AG09309 (cell line): Measurements from ENCODE around the gene KRTAP5-2.

Source experiments
- DNase-seq: peaks from one replicate; pipeline ENCODE4 v3.0.0-alpha.2; 2010; ENCODE audit warnings: low read depth
- H3K4me3 ChIP-seq: 2 replicates; pipeline ENCODE4 v1.5.1; 2011; ENCODE audit warnings: mild to moderate bottlenecking, low read depth, low read length, moderate library complexity; ENCODE audit not compliant: control insufficient read depth
- CTCF ChIP-seq: IDR thresholded peaks from 2 replicates; pipeline ENCODE4 v1.5.1; 2011; ENCODE audit warnings: mild to moderate bottlenecking, low read depth, low read length, inconsistent platforms; ENCODE audit not compliant: insufficient read depth, control insufficient read depth; ENCODE audit errors: missing control alignments

KRTAP5-2 gene

GRCh38 chr11:1640076-1640946, 42.2 kb upstream of the KRTAP5-2 start:
- no peak overlapping the region for H3K4me3 ChIP-seq
- TF ChIP-seq CTCF: peak; percentile 85
- no peak for DNase-seq

GRCh38 chr11:1639666-1640065, 41.6 kb upstream of the KRTAP5-2 start:
- no peak for DNase-seq
- no peak overlapping the region for H3K4me3 ChIP-seq
- TF ChIP-seq CTCF: no peak

GRCh38 chr11:1639102-1639620, 41.1 kb upstream of the KRTAP5-2 start:
- TF ChIP-seq CTCF: no peak
- no peak overlapping the region for H3K4me3 ChIP-seq
- DNase-seq: no peak

GRCh38 chr11:1638344-1638743, 40.2 kb upstream of the KRTAP5-2 start:
- no peak for TF ChIP-seq CTCF
- no peak for DNase-seq
- H3K4me3 ChIP-seq: no peak overlapping the region

- no peak overlapping the region for H3K4me3 ChIP-seq
- DNase-seq: no peak
- TF ChIP-seq CTCF: no peak
Measured at GRCh38 chr11:1637628-1638027, 39.5 kb upstream of the KRTAP5-2 start.

GRCh38 chr11:1636291-1636950, 38.3 kb upstream of the KRTAP5-2 start:
- TF ChIP-seq CTCF: no peak
- no peak for DNase-seq
- H3K4me3 ChIP-seq: no peak overlapping the region
